HG03103 (cell line): ENCODE measurements around the gene IL22RA2.

Experiments used
- ATAC-seq: cut with Tn5 transposase; IDR thresholded peaks from one replicate; pipeline ENCODE4 v1.9.1; 2021; ENCODE audit warnings: low read depth; ENCODE audit not compliant: unreplicated experiment

The IL22RA2 gene

DNA sequence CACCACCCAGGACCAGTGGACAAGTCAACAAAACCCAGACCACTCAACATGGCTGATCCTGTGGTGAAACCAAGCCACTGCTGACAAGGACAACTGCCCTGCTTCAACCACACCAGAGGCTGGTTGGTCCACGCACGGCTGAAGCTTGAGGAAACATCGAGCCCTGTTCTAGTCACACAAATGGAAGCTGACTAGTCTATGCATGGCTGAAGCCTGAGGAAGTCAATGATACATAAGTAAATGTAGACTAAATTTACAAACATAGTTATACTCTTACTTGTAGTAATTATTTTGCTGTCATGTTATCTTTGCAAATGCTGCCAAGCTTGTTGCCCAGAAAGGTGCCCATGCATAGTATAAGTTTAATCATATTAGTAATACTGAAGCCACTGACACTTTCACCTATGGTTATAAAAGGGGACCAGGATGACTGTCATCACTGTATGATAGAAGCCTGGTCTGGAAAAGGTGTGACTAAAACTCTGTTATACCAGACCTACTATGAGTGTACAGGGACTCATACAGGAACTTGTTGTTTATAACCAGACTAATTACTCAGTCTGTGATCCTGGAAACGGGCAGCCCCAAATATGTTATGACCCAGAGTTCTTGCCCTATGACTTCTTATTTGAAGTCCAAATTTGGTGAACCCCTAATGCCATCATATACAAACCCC, 5.6 kb downstream of the IL22RA2 start:
- no peak for ATAC-seq

DNA sequence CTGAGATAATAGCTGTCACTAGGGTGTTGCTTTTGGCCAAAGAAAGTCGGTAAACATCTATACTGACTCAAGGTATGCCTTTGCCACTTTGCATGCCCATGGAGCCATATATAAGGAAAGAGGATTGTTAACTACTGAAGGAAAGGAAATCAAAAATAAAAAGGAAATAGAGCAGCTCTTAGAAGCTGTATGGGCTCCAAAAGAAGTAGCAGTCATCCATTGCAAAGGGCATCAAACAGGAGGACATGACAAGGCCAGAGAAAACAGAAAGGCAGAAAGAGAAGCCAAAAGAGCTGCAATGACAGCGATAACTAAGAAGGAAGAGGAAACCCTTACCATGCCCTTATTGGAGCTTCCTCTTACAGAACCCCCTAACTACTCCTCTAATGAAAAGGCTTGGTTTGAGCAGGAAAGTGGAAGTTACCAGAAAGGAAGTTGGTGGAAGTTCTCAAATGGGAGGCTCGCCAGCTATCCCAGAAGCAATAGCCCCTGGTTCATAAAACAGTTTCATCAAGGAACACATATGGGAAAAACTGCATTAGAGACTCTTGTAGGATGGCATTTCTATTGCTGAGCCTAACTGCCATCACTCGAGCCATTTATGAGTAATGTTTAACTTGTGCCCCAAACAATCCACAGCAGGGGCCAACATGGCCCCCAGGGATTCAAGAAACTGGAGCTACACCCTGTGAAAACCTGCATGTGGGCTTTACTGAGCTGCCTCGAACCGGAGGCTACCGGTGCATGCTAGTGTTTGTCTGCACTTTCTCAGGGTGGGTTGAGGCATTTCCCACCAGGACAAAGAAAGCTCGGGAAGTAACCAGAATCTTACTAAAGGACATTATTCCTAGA, 7.0 kb downstream of the IL22RA2 start:
- ATAC-seq = peak; percentile 15

DNA sequence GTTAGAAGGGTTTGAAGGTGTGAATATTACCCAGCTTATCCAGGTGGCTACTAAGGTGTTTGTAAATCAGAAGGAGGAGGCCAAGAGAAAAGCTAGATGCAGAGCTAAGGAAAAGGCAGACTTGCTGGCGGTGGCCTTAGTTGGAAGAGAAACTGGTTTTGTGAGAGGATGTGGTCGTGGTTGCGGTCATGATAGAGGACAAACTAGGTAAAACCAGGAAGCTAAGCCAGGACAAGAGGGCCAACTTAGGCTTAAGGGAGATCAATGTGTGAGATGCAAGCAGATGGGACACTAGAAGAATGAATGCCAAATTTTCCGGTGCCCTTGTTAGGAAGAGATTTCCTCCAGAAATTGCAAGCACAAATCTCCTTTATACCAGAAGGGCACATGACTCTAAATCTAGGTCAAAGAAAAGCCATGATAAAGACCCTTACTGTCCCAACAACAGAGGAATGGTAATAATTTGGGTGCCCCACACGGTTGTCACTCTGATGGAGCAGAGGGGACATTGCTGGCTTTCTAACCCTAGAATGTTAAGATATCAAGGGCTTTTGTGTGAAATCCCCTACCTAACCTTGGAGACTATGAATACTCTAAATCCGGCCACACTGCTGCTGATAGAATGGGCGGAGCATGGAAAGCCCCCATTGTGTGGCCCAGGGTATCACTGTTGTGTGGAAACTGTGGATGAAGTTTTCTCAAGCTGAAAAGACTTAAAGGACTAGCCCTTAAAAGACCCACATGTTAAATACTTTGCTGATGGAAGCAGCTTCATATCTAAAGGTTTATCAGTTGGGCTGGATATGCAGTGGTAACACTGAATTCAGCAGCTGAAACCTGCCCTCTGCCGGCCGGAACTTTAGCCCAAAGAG, 7.8 kb downstream of the IL22RA2 start:
- peak; percentile 49 for ATAC-seq

DNA sequence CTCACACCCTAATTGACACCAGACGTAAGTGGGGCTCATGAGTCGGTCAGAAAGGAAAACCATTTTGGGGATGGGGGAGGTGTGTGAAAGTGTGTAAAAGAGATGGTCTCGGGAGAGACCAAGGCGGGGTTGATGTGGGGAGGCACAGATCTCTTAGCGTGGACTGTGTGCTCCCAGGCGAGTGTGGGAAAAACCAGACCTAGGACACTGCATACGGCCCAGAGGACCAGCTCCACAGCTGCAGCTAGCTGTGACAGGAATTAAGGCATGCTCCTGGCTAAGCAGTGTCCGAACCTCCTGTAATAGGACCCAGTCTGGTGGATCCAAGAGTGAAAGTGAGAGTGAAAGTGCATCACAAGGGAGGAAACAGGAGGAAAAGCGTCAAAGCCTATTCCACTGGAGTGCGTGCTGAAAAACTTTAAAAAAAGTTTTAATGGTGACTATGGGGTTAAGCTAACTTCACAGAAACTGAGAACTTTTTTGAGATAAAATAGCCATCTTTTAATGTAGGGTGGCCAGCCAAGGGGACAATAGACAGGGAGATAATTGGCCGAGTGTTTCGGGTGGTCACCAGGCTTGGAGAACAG, 9.6 kb downstream of the IL22RA2 start:
- no peak for ATAC-seq

DNA sequence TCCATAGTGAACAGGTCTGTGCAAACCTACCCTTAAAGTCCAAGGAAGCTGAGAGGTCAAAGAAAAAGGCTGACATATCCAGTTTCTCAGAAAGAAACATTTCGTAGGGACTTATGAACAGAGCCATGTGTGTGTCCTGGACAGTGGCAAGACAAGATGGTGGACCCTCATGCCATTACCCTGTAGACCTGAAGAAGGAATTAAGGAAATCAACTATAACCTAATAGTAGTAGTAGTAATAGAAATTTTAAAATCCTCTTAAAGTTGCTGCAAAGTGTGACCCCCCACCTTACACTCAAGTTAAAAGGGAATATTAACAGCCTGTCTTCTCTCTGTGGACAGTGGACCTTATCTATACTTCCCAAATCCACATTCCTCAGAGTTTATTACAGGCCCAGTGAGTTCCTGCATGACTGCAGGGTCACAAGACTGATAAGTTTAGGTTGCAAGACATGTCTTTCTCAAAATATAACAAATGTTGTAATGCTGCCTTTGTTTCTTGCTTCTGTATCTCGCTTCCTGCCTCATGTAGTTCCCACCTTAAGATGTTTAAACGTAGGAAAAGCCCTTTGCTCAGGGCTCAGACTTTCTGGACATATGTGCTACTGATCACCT, 10.6 kb downstream of the IL22RA2 start:
- ATAC-seq = no peak

DNA sequence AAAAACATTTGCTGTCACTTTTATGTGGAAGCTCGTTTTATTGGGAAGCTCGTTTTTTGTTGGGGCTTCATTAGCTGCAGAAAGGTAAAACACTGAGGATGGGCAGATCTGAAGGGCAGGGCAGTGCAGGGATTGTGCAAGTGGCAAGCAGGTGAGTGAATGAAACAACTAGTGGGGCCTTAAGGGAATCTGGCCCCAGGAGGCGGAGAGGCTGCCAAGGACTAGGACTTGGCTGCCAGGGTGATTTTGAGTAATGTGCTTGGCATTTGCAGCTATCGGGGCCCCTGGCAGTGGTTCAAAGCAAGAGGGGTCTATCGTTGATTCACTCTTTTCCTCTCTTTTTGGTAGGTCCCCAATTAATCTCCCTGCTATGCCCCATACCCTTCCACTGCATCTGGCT, 11.5 kb downstream of the IL22RA2 start:
- no peak for ATAC-seq

DNA sequence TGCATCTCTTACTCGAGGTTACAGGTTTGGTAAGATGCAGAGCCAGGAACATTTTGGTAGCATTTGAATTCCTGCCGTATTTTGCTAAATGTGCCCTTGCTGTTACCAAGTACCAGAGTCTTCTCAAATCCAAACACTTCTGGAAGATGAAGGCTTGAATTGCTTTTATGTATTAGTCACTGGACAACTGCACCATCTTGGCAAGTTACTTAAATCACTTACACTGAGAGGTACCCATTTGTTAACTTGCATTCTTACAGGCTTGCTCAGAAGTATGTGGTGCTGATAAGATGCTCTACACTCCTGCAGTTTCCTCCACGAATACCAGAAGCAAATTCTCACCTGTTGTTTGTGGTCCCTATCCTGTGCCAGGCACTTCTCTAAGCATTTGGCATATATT, 12.7 kb downstream of the IL22RA2 start:
- no peak for ATAC-seq

DNA sequence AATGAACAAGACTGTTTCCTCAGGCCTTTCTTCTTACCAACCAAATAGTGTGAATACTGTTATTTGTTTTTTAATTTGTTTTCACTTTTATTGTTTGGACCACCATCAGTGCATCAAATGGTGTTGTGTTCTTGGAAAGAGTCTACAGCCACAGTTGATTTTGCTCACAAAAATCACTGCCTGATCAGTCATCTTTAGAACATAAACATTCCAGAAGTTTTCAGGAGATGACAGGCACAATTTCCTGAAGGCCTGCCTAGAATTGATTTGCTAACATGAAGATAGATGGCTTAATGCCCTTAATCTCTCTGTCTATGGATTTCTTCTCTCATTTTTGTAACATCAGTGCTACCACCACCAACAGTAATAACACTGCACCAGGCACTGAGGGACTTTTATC, 13.5 kb downstream of the IL22RA2 start:
- no peak for ATAC-seq

DNA sequence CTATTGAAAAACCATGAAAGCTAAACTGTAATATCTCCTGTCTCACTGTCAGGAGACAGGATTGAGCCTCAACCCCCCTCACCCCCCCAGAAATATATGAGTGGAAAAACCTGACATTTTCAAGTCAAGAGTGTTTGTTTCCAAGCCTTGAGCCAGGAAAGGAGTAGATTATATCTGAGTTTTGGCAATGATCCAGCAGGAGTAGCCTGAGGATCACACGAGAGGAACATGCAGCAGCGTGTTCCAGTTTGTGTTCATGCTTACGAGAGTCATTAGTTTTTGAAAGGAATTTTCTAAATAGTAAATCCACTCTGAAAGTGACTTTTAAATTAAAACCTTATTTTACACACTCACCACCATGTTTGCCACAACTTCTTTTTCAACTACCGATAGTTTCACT, 15.8 kb downstream of the IL22RA2 start:
- no peak for ATAC-seq

DNA sequence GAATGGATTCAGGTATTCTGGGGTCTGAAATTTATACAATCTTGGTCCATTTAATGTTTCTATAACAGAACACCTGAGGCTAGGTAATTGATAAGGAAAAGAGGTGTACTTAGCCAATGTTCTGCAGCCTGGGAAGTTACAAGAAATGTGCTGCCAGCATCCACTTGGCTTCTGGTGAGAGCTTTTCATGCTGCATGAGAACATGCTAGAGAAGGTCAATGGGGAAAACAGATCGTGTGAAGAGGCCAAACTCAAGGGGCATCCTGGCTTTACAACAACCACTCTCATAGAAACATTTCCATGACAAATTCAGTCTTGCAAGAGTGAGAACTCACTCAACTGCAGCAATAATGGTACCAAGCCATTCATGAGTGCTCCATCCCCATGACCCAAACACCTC, 16.8 kb downstream of the IL22RA2 start:
- no peak for ATAC-seq

DNA sequence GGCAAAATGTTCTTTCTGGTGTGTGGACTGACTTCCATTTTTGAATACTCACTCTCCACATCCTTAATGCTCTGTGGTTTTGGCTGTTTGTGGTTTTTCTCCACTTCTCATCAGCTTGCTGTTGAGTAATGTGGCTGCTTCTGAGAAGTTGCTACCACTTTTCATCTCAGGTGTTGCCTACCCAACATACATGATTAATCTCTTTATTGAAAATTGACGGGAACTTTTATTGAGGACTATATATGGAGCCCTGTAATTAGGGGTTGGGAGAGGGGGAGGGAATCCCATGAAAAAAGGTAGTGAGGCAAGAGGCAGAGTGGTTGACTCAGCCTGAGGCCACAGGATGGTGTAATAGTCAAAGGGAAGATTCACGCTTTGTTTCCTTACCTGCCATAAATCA, 17.6 kb downstream of the IL22RA2 start:
- ATAC-seq = no peak

DNA sequence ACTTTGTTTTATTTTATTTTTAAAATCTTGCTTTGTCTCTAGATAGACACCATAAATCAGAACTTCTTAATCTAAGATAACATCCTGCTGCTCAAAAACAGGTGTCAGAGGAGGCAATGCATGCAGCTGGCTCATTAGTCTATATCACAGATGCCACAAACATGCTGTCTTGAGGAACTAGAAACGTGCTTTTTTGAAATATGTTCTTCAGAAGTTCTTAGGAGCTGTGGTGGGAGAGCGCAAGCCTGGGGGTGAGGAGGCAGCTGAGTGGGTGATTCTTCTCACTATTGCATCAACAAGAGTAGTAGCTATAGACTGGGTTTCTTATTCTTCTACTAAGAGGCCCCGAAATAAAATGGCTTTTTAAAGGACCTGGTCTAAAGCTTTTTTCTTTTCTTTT, 23.4 kb downstream of the IL22RA2 start:
- ATAC-seq = no peak

DNA sequence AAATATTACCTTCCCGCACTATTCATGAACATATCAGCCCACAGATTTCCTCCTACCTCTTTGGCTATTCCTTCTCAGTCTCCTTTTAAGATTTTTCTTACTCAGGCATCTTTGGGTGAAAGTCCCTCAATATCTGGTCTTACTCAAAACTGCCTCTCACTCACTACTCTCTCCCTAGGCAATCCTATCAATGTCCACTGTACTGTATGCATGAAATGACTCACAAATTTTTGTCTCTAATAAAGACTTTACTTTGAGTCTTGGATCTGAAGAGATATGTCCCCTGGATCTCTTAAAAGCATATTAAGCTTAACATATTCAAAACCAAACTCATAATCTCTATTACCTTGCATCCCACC, 24.4 kb downstream of the IL22RA2 start:
- no peak for ATAC-seq

DNA sequence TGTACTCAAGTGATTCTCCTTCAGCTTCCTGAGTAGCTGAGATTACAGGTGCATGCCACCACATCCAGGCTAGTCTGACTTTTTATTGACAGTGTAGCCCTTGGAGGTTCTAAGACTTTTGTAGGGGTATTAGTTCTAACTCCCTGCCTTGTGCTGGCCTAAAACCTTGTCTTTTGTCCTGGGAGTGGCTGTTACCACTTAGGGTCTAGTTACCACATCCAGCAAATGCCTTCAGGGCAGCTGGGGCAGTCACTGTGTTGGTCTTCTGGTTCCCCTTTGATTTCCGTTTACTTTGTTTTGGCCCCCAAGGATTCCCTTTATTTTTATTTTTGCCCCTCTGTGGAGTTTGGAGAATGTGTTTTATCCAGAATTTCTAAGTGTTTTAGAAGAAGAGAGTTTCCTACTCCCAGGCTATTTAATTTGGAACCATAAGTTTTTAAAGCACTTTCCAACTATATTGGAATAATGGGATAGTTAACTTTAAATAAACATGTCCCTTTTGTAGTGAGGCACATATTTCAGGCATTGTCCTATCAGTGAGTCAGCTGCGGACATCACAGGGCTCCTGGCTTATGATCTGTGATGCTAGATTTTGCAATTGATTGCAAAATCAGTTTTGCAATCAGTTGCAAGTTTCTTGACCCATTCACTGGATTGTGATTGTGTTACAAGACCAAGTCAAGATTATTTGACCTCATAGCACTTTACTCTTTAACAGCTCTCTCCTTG, 25.0 kb downstream of the IL22RA2 start:
- ATAC-seq = no peak

DNA sequence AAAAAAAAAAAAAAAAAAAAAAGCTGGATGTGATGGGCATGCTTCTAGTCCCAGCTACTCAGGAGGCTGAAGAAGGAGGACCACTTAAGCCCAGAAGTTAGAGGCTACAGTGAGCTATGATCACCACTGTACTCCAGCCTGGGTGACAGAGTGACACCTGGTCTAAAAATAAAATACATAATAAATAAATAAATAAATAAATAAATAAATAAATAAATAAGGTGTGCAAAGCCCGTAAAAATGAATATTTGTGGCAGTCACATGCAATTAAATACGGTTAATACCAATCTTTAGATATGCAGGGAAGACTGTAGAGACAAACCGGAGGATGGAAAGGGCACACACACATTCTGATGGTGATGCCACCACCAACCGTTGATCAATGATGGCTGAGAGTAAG, 26.2 kb downstream of the IL22RA2 start:
- no peak for ATAC-seq

DNA sequence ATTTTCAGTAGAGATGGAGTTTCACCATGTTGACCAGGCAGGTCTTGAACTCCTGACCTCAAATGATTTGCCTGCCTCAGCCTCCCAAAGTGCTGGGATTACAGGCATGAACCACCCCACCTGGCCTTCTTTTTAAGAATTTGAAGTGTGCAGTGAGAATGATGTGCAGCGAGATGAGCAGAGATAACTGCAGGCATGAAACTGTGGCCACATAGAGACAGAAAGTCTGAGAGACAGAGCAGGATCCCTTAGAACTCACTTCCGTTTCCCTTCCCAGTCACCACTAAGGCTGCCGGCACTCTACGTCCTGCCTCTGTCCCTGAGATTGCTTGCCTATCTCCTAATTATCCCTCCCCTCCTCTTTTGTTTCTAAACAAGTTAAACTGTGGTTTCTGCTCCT, 27.2 kb downstream of the IL22RA2 start:
- no peak for ATAC-seq

DNA sequence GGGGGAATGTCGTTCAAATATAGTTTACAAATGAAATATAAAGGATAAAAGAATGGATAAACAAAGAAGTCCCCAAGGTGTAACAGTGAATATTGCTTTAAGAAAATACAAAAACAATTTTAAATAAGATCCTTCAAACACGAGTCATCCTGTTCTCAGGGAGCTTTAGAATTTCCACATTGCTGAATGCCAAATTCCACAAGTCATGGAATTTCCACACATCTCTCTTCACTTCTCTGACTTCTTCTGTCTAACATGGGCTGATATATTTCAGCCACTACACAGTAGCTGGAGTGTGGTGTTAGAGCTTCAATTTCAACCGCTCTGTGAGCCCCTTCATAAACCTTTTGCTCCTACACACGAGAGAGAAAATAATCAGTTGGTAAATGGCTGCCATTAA, 28.0 kb downstream of the IL22RA2 start:
- ATAC-seq = no peak

DNA sequence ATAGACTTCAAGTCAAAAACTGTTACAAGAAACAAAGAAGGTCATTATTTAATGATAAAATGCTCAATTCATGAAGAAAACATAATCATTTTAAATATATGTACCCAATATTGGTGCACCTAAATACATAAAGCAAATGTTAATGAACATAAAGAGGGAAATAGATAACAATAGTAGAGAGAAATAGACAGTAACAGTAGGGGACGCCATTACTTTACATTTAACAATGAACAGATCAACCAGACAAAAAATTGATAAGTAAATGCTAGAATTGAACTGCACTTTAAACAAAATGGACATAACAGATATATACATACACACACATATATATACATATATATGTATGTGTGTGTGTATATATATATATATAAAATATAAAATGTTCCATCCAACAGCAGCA, 37.4 kb downstream of the IL22RA2 start:
- ATAC-seq = no peak

DNA sequence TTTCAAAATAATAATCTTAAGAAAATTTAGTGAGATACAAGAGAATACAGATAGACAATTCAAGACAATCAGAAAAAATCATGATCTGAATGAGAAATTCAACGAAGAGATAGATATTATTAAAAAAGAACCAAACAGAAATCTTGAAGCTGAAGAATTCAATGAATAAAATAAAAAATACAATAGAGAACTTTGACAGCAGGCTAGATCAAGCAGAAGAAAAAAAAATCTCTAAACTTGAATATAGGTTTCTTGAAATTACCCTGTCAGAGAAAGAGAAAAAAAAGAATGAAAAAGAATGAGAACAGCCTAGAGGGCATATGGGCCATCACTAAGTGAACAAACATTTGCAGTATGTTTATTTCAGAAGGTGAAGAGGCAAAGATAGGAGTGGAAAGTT, 39.0 kb downstream of the IL22RA2 start:
- ATAC-seq = no peak

DNA sequence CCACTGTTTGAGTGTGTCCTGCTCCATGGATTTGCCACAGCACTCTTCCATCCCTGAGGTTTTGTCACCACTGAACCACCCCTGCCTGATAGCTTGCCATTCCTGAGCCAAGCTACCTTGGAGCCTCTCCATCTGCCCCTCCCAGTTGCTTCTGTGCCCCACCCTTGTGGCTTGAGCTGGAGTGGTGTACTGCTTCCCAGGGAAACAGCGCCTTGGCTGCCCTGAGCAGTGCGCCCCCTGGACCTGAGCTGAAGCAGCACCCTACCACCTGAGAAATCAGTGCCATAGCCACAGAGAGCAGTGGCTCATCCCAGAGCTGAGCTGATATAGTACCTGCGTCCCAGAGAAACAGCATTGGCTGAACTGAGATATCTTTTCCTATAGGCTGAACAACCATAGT, 40.3 kb downstream of the IL22RA2 start:
- ATAC-seq = no peak
